NCI-H2196 treated with DMSO at 0.1 percent for 48 hours (cell line): ENCODE measurements around the gene MRGPRF.

Experiments
- DNase-seq: peaks from one replicate; lab custom pipeline; 2025; ENCODE audit not compliant: unreplicated experiment; lab: John Stamatoyannopoulos, UW

The MRGPRF gene

GRCh38 chr11:69024509-69024908 is 11.5 kb upstream of the MRGPRF start:
- DNase-seq = no peak

- DNase-seq = no peak
Measured at GRCh38 chr11:69022260-69022659, 9.2 kb upstream of the MRGPRF start.

GRCh38 chr11:69018924-69019323 is 5.9 kb upstream of the MRGPRF start:
- no peak for DNase-seq

GRCh38 chr11:69017951-69018350 is 4.9 kb upstream of the MRGPRF start:
- no peak for DNase-seq

- DNase-seq = no peak
Measured at GRCh38 chr11:69014898-69015549, 2.0 kb upstream of the MRGPRF start.

DNA sequence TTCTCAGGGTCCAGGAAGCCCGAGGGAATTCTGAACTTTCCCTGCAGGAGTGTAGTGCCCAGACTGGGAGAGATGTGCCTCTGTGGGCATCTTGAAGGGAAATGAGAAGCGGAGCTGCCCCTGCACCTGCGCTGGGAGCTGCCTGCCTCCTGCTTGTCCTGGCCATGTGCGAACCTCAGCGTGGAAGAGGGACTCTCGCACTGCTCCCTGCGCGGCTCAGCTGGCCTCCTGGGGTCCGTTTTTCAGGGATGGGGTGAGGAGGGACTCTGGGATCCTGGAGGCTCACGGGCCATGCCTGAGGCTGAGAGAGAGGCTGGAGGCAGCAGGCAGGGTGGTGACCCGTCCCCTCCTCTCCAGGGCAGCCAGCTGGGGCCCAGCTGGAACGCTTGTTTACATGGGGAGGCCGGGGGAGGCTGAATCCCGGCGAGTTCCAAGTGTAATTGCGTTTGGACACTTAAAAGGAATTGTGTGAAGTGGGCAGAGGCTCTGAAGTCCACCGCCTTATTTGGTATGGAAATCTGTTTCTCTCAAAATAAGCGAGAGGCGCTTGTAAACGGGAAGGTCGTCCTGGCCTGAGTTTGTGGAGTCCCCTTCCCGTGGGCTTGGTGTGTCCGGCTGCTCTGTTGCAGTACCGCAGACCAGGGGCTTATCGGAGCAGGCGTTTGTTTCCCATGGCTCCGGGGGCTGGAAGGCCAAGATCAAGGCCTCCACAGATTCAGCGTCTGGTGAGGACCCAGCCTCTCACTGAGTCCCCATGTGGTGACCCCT is 1.2 kb upstream of the MRGPRF start:
- no peak for DNase-seq

- no peak for DNase-seq
Measured at GRCh38 chr11:69012092-69013008, 696 bp downstream of the MRGPRF start.

- DNase-seq = no peak
Measured at GRCh38 chr11:69011624-69012091, 1.4 kb downstream of the MRGPRF start.

GRCh38 chr11:69010964-69011623 is 2.0 kb downstream of the MRGPRF start:
- DNase-seq = peak; percentile 28

DNA sequence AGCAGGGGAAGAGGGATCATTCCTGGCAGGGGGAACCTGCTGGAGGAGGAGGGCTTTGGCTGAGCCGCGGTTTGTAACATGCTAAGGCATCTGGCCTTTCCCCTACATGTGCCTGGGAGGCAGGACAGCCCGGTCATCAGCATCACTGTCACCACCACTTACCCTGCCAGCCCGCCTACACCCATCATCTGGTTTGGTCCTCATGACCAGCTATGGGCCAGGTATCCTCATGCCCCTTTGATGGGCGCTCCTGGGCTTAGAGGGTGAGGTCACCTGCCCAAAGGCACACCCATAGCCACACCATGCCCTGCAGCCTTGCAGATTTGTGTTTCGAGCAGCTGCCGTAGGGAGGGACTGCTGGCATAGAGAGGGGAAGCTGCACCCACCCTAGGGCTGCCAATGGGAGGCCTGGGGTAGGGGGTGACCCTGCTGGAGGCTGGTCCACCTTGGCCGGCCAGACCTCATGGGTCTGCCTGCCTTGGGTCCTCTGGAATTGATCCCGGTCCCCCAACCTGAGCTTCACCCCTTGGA is 2.6 kb downstream of the MRGPRF start:
- DNase-seq = no peak

GRCh38 chr11:69009441-69010211 is 3.4 kb downstream of the MRGPRF start:
- DNase-seq = no peak

GRCh38 chr11:69008737-69009440 is 4.2 kb downstream of the MRGPRF start:
- DNase-seq = no peak

GRCh38 chr11:69007975-69008381 is 5.1 kb downstream of the MRGPRF start:
- no peak for DNase-seq

DNA sequence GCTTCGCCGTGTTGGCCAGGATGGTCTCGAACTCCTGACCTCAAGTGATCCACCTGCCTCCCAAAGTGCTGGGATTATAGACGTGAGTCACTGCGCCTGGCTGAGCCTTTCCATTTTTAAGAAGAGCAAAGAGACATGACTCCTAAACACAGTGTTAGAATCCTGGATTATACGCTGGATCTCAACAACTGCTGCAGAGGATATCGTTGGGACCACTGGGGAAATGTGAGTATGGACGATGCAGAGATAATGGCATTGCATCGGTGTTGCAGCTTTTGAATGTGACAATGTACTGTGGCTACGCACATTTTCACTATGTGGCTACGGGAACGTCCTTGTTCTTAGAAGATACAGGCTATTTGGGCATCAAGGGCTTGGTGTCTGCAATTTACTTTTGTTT is 6.2 kb downstream of the MRGPRF start:
- no peak for DNase-seq

DNA sequence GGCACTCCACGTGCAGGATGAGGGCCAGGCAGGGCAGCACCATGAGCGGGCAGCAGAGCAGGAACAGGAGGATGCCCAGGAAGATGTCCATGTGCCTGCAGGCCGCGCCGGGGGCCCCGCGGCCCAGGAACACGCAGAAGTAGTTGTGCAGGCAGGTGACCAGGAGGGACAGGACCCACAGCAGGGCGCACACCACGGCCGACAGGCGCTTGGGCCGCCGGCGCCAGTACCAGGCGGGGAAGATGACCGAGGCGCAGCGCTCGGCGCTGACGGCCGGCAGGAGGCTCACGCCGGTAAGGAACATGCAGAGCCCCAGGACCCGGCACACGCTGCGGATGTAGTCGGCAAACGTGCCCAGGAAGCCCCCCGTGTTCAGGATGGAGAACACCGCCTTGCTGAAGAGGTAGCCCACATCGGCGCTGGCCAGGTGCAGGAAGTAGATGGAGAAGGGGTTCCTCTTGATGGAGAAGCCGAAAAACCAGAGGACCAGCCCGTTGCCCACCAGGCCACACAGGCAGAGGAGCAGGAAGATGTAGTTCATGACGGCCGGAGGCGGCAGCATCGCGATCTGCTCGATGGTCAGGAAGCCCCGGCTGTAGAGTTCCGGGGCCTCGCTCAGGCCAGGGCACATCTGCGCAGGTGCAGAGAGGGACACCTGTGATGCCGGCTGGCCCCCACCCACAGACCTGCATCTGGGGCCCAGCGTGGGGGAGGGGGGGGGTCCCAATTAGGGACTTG is 7.2 kb downstream of the MRGPRF start:
- no peak for DNase-seq

DNA sequence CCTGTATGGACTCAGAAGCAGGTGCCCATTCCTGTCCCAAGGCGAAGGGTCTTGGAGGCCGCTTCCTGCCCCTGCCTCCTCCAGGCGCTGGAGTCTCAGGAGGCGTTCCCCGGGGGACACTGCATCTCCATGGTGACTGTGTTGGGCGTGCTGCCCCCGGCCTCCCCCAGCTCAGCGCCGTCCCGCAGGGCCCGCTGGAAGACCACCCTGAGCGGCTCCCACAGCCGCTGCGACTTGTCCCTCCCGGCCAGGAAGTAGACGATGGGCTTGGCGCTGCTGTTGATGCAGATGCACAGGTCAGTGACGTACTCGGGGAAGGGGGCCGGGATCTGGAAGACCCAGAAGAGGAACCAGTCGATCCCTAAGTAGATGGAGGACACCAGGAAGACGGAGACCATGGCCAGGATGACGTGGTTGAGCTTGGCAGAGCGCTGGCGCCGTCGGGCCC is 7.8 kb downstream of the MRGPRF start:
- DNase-seq = no peak

DNA sequence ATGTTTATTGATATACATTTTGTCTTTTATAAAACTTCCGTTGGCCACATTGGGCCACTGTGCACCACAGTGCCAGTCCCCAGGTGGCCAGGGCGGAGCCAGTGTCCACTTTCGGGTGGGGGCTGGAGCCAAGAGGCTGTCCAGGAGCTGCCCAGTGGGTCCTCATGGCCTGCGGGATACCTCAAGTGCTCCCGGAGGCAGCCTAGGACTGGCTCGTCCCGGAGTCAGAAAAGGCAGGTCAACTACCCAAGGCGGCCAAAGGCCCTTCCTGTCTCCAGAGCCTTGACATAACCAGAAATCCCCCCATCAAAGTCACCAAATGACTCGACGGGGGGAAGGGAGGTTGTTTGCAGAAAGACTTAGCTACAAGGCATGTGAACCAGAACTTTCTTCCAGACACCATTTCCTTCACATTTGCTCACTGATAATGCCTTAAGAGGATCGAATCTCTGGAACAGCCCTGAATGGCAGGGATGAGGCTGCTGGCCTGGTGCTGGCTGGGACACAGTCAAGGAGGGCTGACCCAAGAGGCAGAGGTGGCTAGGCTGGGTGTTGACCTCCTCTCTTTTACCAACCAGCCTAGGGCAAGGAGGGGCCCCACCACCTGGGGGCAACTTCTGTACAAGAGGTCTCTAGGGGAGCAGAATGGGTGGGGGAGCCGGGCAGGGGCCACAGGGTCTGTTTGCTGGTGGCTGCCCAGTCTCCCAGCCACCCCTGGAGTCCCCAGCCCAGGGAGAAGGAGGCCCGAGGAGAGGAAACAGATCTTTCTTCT is 8.4 kb downstream of the MRGPRF start:
- no peak for DNase-seq

- no peak for DNase-seq
Measured at GRCh38 chr11:69003866-69004367, 9.1 kb downstream of the MRGPRF start.
